K562 (cell line): Measurements from ENCODE around the gene MT1E. TPM values are rescaled to one million over a fixed set of nuclear protein-coding genes. Genes with fewer than 3 reads are reported as not detected.

Experiments used
- ATAC-seq: fragments of 200-7000 bp; cut with Tn5 transposase; 3 replicates; pipeline ENCODE4 v1.9.1; 2020; ENCODE audit warnings: moderate library complexity
- BruUV-seq: library from RNA; stranded (reverse); fragments of 400-500 nt; replicated peaks from 2 replicates; lab custom pipeline; 2021; lab: Mats Ljungman, UMichigan
- CTCF ChIA-PET: fragments of 300-600 bp; formaldehyde crosslinking; extraction: SDS; loops from one replicate; lab custom pipeline; 2021; ENCODE audit warnings: low intra/inter-chr PET ratio; lab: Yijun Ruan, JAX
- POLR2A ChIA-PET: fragments of 300-600, 350-650 bp; sonication (Branson Sonifier 250); formaldehyde crosslinking; extraction: SDS; loops from one replicate; lab custom pipeline; 2021; ENCODE audit warnings: antibody characterized with exemption, inconsistent platforms; lab: Yijun Ruan, JAX
- DNase-seq, 4 experiments: peaks; one replicate each; pipeline versions ENCODE4 v3.0.0 to v3.0.0-alpha.2; 2011 to 2018; ENCODE audit warnings: low spot score in 3 of 4, mixed read lengths in 3 of 4; ENCODE audit errors: extremely low read depth in 1 of 4
- FAIRE-seq: peaks from 2 replicates; lab custom pipeline; 2011; peaks lifted over from hg19 to GRCh38; lab: Jason Lieb, UNC
- H2AFZ ChIP-seq: 2 replicates; pipeline ENCODE4 v1.6.0; 2011; ENCODE audit warnings: low read depth, low read length, control low read depth, inconsistent platforms
- H3K27ac ChIP-seq: fragments of 200-600 bp; 3 replicates; pipeline ENCODE4 v1.8.0; 2011; ENCODE audit warnings: low read depth, mild to moderate bottlenecking, control low read depth, inconsistent platforms, low read length, moderate library complexity, mixed read lengths; ENCODE audit errors: extremely low read depth
- H3K27me3 ChIP-seq, 2 experiments: fragments of 300-600 bp in 1 of 2; 2 replicates in 1 of 2; 3 replicates in 1 of 2; pipeline versions ENCODE4 v1.6.0 to v1.8.0; 2011; ENCODE audit warnings: inconsistent platforms in 2 of 2, low read length in 2 of 2, mild to moderate bottlenecking in 1 of 2, mixed read lengths in 1 of 2, moderate library complexity in 1 of 2; ENCODE audit not compliant: control insufficient read depth in 2 of 2, insufficient read depth in 2 of 2
- H3K36me3 ChIP-seq: fragments of 300-600 bp; 3 replicates; pipeline ENCODE4 v1.8.0; 2011; ENCODE audit warnings: mild to moderate bottlenecking, low read length, inconsistent platforms; ENCODE audit not compliant: control insufficient read depth, insufficient read depth
- H3K4me1 ChIP-seq, 2 experiments: fragments of 200-600 bp in 1 of 2; replicated peaks in 1 of 2; 2 replicates in 1 of 2; 3 replicates in 1 of 2; pipeline versions ENCODE4 v1.5.1 to v1.8.0; 2011; ENCODE audit warnings: inconsistent platforms in 2 of 2, low read length in 2 of 2, mild to moderate bottlenecking in 1 of 2, mixed read lengths in 1 of 2, moderate library complexity in 1 of 2; ENCODE audit not compliant: control insufficient read depth in 2 of 2, insufficient read depth in 2 of 2
- H3K4me2 ChIP-seq: 2 replicates; pipeline ENCODE4 v1.6.1; 2011; ENCODE audit warnings: low read length, control low read depth, inconsistent platforms, mixed read lengths; ENCODE audit not compliant: insufficient read depth
- H3K4me3 ChIP-seq: fragments of 200-600 bp; sonication (generic), shearing (Covaris generic); 2 replicates; pipeline ENCODE4 v1.5.1; 2016; ENCODE audit warnings: control low read depth, inconsistent platforms
- H3K79me2 ChIP-seq: fragments of 200-600 bp; 3 replicates; pipeline ENCODE4 v1.8.0; 2011; ENCODE audit warnings: low read length, inconsistent platforms; ENCODE audit not compliant: control insufficient read depth, insufficient read depth
- H3K9ac ChIP-seq, 2 experiments: 2 replicates each; pipeline versions ENCODE4 v1.6.0 to v1.6.1; 2011; ENCODE audit warnings: low read depth in 2 of 2, low read length in 2 of 2, control low read depth in 1 of 2, inconsistent platforms in 1 of 2, mild to moderate bottlenecking in 1 of 2, mixed read lengths in 1 of 2; ENCODE audit not compliant: insufficient read depth in 1 of 2
- H3K9me1 ChIP-seq: one replicate; pipeline ENCODE4 v1.6.0; 2011; ENCODE audit warnings: inconsistent platforms, mild to moderate bottlenecking, low read length, moderate library complexity; ENCODE audit not compliant: control insufficient read depth, insufficient read depth
- H3K9me3 ChIP-seq: replicated peaks from 2 replicates; pipeline ENCODE4 v1.5.1; 2011; ENCODE audit warnings: low read depth, low read length, inconsistent platforms; ENCODE audit not compliant: control insufficient read depth, insufficient read depth
- H4K20me1 ChIP-seq: replicated peaks from 2 replicates; pipeline ENCODE4 v1.6.1; 2011; ENCODE audit warnings: low read length, inconsistent platforms, mixed read lengths; ENCODE audit not compliant: control insufficient read depth, insufficient read depth
- ATF3 ChIP-seq, 2 experiments: fragments of 450-650 bp in 1 of 2; sonication (generic) in 1 of 2; formaldehyde crosslinking in 1 of 2; IDR thresholded peaks in 1 of 2; conservative IDR thresholded peaks in 1 of 2; 2 replicates each; pipeline versions ENCODE4 v1.6.1 to v1.8.1; 2016 to 2023; ENCODE audit warnings: mild to moderate bottlenecking in 2 of 2, moderate library complexity in 2 of 2, inconsistent platforms in 1 of 2, missing genetic modification reagents in 1 of 2
- CEBPB ChIP-seq: fragments of 450-650 bp; IDR thresholded peaks from 2 replicates; pipeline ENCODE4 v1.6.1; 2016; ENCODE audit warnings: missing genetic modification characterization, missing compliant biosample characterization
- CEBPG ChIP-seq, 3 experiments: fragments of 200-800 bp in 1 of 3; sonication (Bioruptor generic) in 1 of 3; sonication (generic) in 1 of 3; formaldehyde crosslinking in 1 of 3; IDR thresholded peaks in 2 of 3; conservative IDR thresholded peaks in 1 of 3; 2 replicates each; pipeline versions ENCODE4 v1.6.1 to v1.8.0; 2016 to 2022; ENCODE audit warnings: missing compliant biosample characterization in 2 of 3, missing genetic modification characterization in 2 of 3, mild to moderate bottlenecking in 1 of 3, missing genetic modification reagents in 1 of 3
- FOXK1 ChIP-seq: sonication (generic); formaldehyde crosslinking; IDR thresholded peaks from 2 replicates; pipeline ENCODE4 v1.8.0; 2022; ENCODE audit warnings: missing genetic modification reagents, mild to moderate bottlenecking, borderline replicate concordance
- PREB ChIP-seq: sonication (generic); formaldehyde crosslinking; IDR thresholded peaks from 2 replicates; pipeline ENCODE4 v1.8.1; 2023; ENCODE audit warnings: mild to moderate bottlenecking, missing genetic modification reagents
- RHOXF2B ChIP-seq: fragments of 250-450 bp; sonication (Bioruptor Pico); conservative IDR thresholded peaks from 2 replicates; pipeline ENCODE4 v1.5.1; 2021
- RNF219 ChIP-seq: fragments of 250-450 bp; sonication (Bioruptor Pico); IDR thresholded peaks from 2 replicates; pipeline ENCODE4 v1.5.0; 2022; ENCODE audit warnings: mild to moderate bottlenecking
- ZNF551 ChIP-seq: fragments of 250-450 bp; sonication (Bioruptor Pico); IDR thresholded peaks from 2 replicates; pipeline ENCODE4 v1.5.0; 2021; ENCODE audit warnings: mild to moderate bottlenecking, moderate library complexity
- WGBS: fragments of 100-300 bp; shearing (Covaris generic); methylation state at CpG from one replicate; pipeline ENCODE4 v1.1.6; 2016; ENCODE audit warnings: low coverage, mixed read lengths; ENCODE audit not compliant: insufficient coverage; ENCODE audit errors: missing lambda C conversion rate; 5-methylcytosine and 5-hydroxymethylcytosine counted together
- in situ Hi-C: fragments of 300-500 bp; cut with MboI; formaldehyde crosslinking; loops from 4 replicates; pipeline ENCODE4 v1.15.0; 2018; ENCODE audit warnings: inconsistent platforms, mixed read lengths
- intact Hi-C: fragments of 100-400 bp; cut with micrococcal nuclease; formaldehyde crosslinking; loops from 2 replicates; pipeline ENCODE4 v1.14.2; 2022
- polyA plus RNA-seq, 8 experiments: library from polyadenylated mRNA; depleted of rRNA in 4 of 8; stranded (reverse) in 5 of 8; unstranded in 3 of 8; fragments of >200 nt; fragmentation: Nextera tagmentation in 2 of 8; fragmentation: Illumina TruSeq in 1 of 8; extraction: Ambion mirVana in 2 of 8; extraction: Trizol in 1 of 8; gene quantifications; 2 replicates each; pipeline versions ENCODE4 v1.2.1 to v1.2.3, GENCODE V29; 2011 to 2014; ENCODE audit warnings: inconsistent platforms in 1 of 8, missing spikeins in 1 of 8
- total RNA-seq, 7 experiments: library from RNA; depleted of rRNA in 6 of 7; stranded (reverse); fragments of >200 nt in 6 of 7; fragmentation: Illumina TruSeq in 2 of 7; extraction: Trizol in 2 of 7; gene quantifications; 2 replicates each; pipeline versions ENCODE4 v1.2.1 to v1.2.3, GENCODE V29; 2011 to 2021; ENCODE audit warnings: low replicate concordance in 1 of 7

MT1E gene
- total and polyA plus RNA-seq, 9 of the 15 experiments (the other 6 are each of a cell fraction or from before 2014, with no cell fraction given), result 0.29 to 0.81 (median 0.46) TPM; not detected in 3

GRCh38 chr16:56641166-56641565 is 15.6 kb downstream of the MT1E start:
- in situ Hi-C loops, result no loop called here
- POLR2A ChIA-PET, result no interaction called here

More at GRCh38 chr16:56641166-56641565, 15.6 kb downstream of the MT1E start:
- Histone ChIP-seq H3K36me3 (no peaks in the 10 kb centered on the region), H3K79me2 (no peaks in the 10 kb centered on the region), H3K4me3 (no peak overlapping the region), H4K20me1 (0 out of 2 replicates have a peak, but pooled peaks cover 4% of the 10 kb centered on the region), H3K27me3 (peaks cover 28 to 64% of the 10 kb centered on the region in 2 experiments), H3K9me3 (no peaks in the 10 kb centered on the region), H2AFZ (no peak overlapping the region), H3K27ac (no peak overlapping the region), H3K9ac (no peak overlapping the region), H3K4me2 (no peak overlapping the region), H3K9me1 (no peaks in the 10 kb centered on the region)
- intact Hi-C loops, result no loop called here
- BruUV-seq, result no TSS peak
- DNase-seq (no peak), ATAC-seq (no peak), FAIRE-seq (no peak)
- CTCF ChIA-PET, result no interaction called here
- TF ChIP-seq CEBPG (CRISPR knock-in tag; IDR thresholded peaks at IDR 0.05), result no peak
- TF ChIP-seq CEBPG (tag; conservative IDR thresholded peaks at IDR 0.05 in 1 of 2, IDR thresholded peaks at IDR 0.05 in 1 of 2), result peak in 1 of 2 experiments; percentile 35; a peak in 1 of 4 replicates
- TF ChIP-seq FOXK1, result no peak
- TF ChIP-seq RHOXF2B (CRISPR knock-in tag), result no peak
- TF ChIP-seq ATF3 (IDR thresholded peaks at IDR 0.05), result peak; percentile 48
- TF ChIP-seq ATF3 (CRISPR knock-in tag; conservative IDR thresholded peaks at IDR 0.05), result no peak
- TF ChIP-seq ZNF551, result no peak
- TF ChIP-seq CEBPB (tag), result peak; percentile 35; the same call in 1 of the 2 replicates
- TF ChIP-seq RNF219 (CRISPR knock-in tag), result no peak
- TF ChIP-seq PREB (CRISPR knock-in tag), result no peak
- TF ChIP-seq, all 486 proteins: peak for 3
- peaks cover 3 to 16% of the 10 kb centered on the region in 2 experiments; a peak in 3 of 5 replicates for H3K4me1 ChIP-seq
- WGBS, result 15% methylated on average over 2 of the region's 2 CpGs
